NCI-H2227 (cell line): ENCODE data around the gene PAK4.
"Not testable (repeated sequence)": the region's sequence is repeated elsewhere in the genome, so short reads cannot be mapped to it uniquely, and the experiment has no call there.

ENCODE experiments used
- DNase-seq: peaks from one replicate; lab custom pipeline; 2025; ENCODE audit not compliant: unreplicated experiment; lab: John Stamatoyannopoulos, UW

PAK4 gene

GRCh38 chr19:39128516-39129079, 3.0 kb downstream of the PAK4 start:
- no peak for DNase-seq

- DNase-seq: no peak
Observed at GRCh38 chr19:39129116-39129515, 3.5 kb downstream of the PAK4 start.

- no peak for DNase-seq
Observed at GRCh38 chr19:39130337-39131254, 5.0 kb downstream of the PAK4 start.

- no peak for DNase-seq
Observed at GRCh38 chr19:39131255-39131755, 5.7 kb downstream of the PAK4 start.

GRCh38 chr19:39132344-39132969, 6.9 kb downstream of the PAK4 start:
- DNase-seq: no peak

- peak; percentile 72 for DNase-seq
Observed at GRCh38 chr19:39133431-39134270, 8.1 kb downstream of the PAK4 start.

- DNase-seq: no peak
Observed at GRCh38 chr19:39135701-39136100, 10.1 kb downstream of the PAK4 start.

GRCh38 chr19:39136225-39136940, 10.8 kb downstream of the PAK4 start:
- DNase-seq: no peak

- DNase-seq: no peak
Observed at GRCh38 chr19:39137131-39137530, 11.5 kb downstream of the PAK4 start.

- DNase-seq: no peak
Observed at GRCh38 chr19:39138221-39139211, 12.9 kb downstream of the PAK4 start.

GRCh38 chr19:39139305-39139874, 13.8 kb downstream of the PAK4 start:
- no peak for DNase-seq

- DNase-seq: no peak
Observed at GRCh38 chr19:39139971-39140453, 14.4 kb downstream of the PAK4 start.

- DNase-seq: peak; percentile 69
Observed at GRCh38 chr19:39140594-39140993, 15.0 kb downstream of the PAK4 start.

GRCh38 chr19:39141929-39142328, 16.3 kb downstream of the PAK4 start:
- DNase-seq: no peak

GRCh38 chr19:39142630-39143029, 17.0 kb downstream of the PAK4 start:
- no peak for DNase-seq

GRCh38 chr19:39143757-39144289, 18.2 kb downstream of the PAK4 start:
- not testable (repeated sequence) for DNase-seq

GRCh38 chr19:39144290-39145071, 18.9 kb downstream of the PAK4 start:
- DNase-seq: peak; percentile 86
